T-helper 17 cell (primary cell): ENCODE results near the gene LHFPL2. TPM values are rescaled to one million over a fixed set of nuclear protein-coding genes. Genes with fewer than 3 reads are reported as not detected.
"Not testable (repeated sequence)": the region's sequence is repeated elsewhere in the genome, so short reads cannot be mapped to it uniquely, and the experiment has no call there.

Experiments used
- ATAC-seq: fragments of 150-1000 bp; cut with Tn5 transposase; 2 replicates; pipeline ENCODE4 v1.10.0; 2021; ENCODE audit warnings: mild to moderate bottlenecking, moderate library complexity
- DNase-seq, 3 donors: peaks; one replicate each; pipeline versions ENCODE4 v3.0.0 to v3.0.0-alpha.2; 2020 to 2021
- H3K9me3 ChIP-seq: one replicate; pipeline ENCODE4 v1.7.0; 2013; ENCODE audit warnings: low read length, mild to moderate bottlenecking; ENCODE audit not compliant: control insufficient read depth, poor library complexity, severe bottlenecking
- H3K27ac Mint-ChIP-seq: one replicate; pipeline ENCODE4 v1.8.0; 2022; ENCODE audit warnings: mild to moderate bottlenecking, moderate library complexity, mixed read lengths
- H3K27me3 Mint-ChIP-seq: one replicate; pipeline ENCODE4 v1.8.0; 2022; ENCODE audit warnings: mixed read lengths
- H3K36me3 Mint-ChIP-seq: one replicate; pipeline ENCODE4 v1.8.0; 2022; ENCODE audit warnings: low read depth, mixed read lengths
- H3K4me1 Mint-ChIP-seq: one replicate; pipeline ENCODE4 v1.8.0; 2022; ENCODE audit warnings: mild to moderate bottlenecking, mixed read lengths
- H3K4me3 Mint-ChIP-seq: one replicate; pipeline ENCODE4 v1.8.0; 2022; ENCODE audit warnings: mild to moderate bottlenecking, moderate library complexity, mixed read lengths
- total RNA-seq, 4 donors: library from RNA in 2 of 4; stranded (reverse) in 2 of 4; gene quantifications; one replicate each; pipeline ENCODE4 v1.2.3 and lab custom pipeline; 2022 to 2026

LHFPL2 gene, protein sequence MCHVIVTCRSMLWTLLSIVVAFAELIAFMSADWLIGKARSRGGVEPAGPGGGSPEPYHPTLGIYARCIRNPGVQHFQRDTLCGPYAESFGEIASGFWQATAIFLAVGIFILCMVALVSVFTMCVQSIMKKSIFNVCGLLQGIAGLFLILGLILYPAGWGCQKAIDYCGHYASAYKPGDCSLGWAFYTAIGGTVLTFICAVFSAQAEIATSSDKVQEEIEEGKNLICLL
- total RNA-seq (1 to 10 TPM; 1.3 to 4.3 TPM), total RNA-seq (lab: John Stamatoyannopoulos, UW) (0.15 to 0.70 reads per million in 2 donors)

GRCh38 chr5:78648359-78649210, at the start of gene LHFPL2:
Gene LHFPL2, minus strand, starts transcription at chr5:78648772. Its CDS starts 138,559 bp downstream, at chr5:78510213.
- DNase-seq = no peak
- H3K36me3 Mint-ChIP-seq = peaks cover 3% of the 10 kb centered on the region
- ATAC-seq = peak; percentile 59
- peak within 1 kb of the TSS; percentile 91 for H3K4me3 Mint-ChIP-seq
- no peak within 1 kb of the TSS for H3K27ac Mint-ChIP-seq
- H3K27me3 Mint-ChIP-seq = peaks cover 55% of the 10 kb centered on the region
- no peaks in the 10 kb centered on the region for H3K9me3 ChIP-seq
- H3K4me1 Mint-ChIP-seq = peaks cover 12% of the 10 kb centered on the region

GRCh38 chr5:78696637-78697036, 48.1 kb upstream of the LHFPL2 start:
- H3K4me1 Mint-ChIP-seq = no peaks in the 10 kb centered on the region
- no peak for DNase-seq
- no peaks in the 10 kb centered on the region for H3K9me3 ChIP-seq
- no peak overlapping the region for H3K27ac Mint-ChIP-seq
- ATAC-seq = no peak
- no peak overlapping the region for H3K4me3 Mint-ChIP-seq
- no peaks in the 10 kb centered on the region for H3K36me3 Mint-ChIP-seq
- no peaks in the 10 kb centered on the region for H3K27me3 Mint-ChIP-seq

DNA sequence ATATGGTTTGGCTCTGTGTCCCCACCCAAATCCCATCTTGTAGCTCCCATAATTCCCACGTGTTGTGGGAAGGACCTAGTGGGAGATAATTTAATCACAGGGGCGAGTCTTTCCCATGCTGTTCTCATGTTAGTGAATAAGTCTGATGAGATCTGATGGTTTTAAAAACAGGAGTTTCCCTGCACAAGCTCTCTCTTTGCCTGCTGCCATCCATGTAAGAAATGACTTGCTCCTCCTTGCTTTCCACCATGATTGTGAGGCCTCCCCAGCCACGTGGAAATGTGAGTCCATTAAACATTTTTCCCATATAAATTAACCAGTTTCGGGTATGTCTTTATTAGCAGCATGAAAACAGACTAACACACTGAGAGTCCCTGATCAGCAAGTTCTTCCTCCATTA, 47.5 kb upstream of the LHFPL2 start:
- H3K9me3 ChIP-seq, H3K36me3 Mint-ChIP-seq, H3K27ac Mint-ChIP-seq, H3K4me3 Mint-ChIP-seq, H3K27me3 Mint-ChIP-seq, H3K4me1 Mint-ChIP-seq, DNase-seq, ATAC-seq: not testable (repeated sequence)

DNA sequence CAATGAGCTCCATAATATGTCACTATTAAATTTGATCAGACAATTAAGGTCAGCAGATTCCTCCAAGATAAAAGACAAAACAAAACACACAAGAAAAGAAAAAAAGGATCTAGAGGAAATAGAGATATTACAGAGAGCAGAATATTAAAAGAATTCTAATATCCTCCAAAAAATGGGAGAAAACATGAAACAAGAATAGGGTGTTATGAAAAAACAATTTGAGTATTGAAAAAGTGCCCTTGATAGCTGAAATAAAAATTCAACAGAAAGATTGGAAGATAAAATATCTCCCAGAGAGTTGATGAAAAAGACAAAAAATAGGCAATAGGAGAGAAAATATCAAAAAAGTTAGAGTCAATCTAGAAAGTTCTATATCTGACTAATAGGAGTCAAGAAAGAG, 44.8 kb upstream of the LHFPL2 start:
- Mint-ChIP-seq H3K36me3 (peaks cover 2% of the 10 kb centered on the region), H3K4me3 (no peak overlapping the region), H3K27me3 (peaks cover 8% of the 10 kb centered on the region), H3K4me1 (no peaks in the 10 kb centered on the region), H3K27ac (no peak overlapping the region)
- no peak for ATAC-seq
- no peaks in the 10 kb centered on the region for H3K9me3 ChIP-seq
- no peak for DNase-seq

- no peaks in the 10 kb centered on the region for H3K9me3 ChIP-seq
- Mint-ChIP-seq H3K4me1 (no peaks in the 10 kb centered on the region), H3K27ac (no peak overlapping the region), H3K4me3 (no peak overlapping the region), H3K36me3 (peaks cover 2% of the 10 kb centered on the region), H3K27me3 (peaks cover 8% of the 10 kb centered on the region)
- ATAC-seq = no peak
- no peak for DNase-seq
These were observed 42.8 kb upstream of the LHFPL2 start for GRCh38 chr5:78691084-78691960.

GRCh38 chr5:78690253-78690972, 41.8 kb upstream of the LHFPL2 start:
- no peaks in the 10 kb centered on the region for H3K9me3 ChIP-seq
- DNase-seq (no peak), ATAC-seq (no peak)
- no peaks in the 10 kb centered on the region for H3K4me1 Mint-ChIP-seq
- H3K27me3 Mint-ChIP-seq = peaks cover 8% of the 10 kb centered on the region
- H3K36me3 Mint-ChIP-seq = peaks cover 2% of the 10 kb centered on the region
- H3K27ac Mint-ChIP-seq = no peak overlapping the region
- no peak overlapping the region for H3K4me3 Mint-ChIP-seq

- no peak for ATAC-seq
- no peak for DNase-seq
- H3K4me3 Mint-ChIP-seq = no peak overlapping the region
- H3K27ac Mint-ChIP-seq = no peak overlapping the region
- H3K4me1 Mint-ChIP-seq = no peaks in the 10 kb centered on the region
- peaks cover 8% of the 10 kb centered on the region for H3K27me3 Mint-ChIP-seq
- no peaks in the 10 kb centered on the region for H3K9me3 ChIP-seq
- H3K36me3 Mint-ChIP-seq = peaks cover 2% of the 10 kb centered on the region
These were observed 41.1 kb upstream of the LHFPL2 start for GRCh38 chr5:78689540-78690252.

- ATAC-seq, H3K9me3 ChIP-seq, H3K4me3 Mint-ChIP-seq, H3K36me3 Mint-ChIP-seq, H3K4me1 Mint-ChIP-seq, DNase-seq, H3K27ac Mint-ChIP-seq, H3K27me3 Mint-ChIP-seq: not testable (repeated sequence)
These were observed 38.9 kb upstream of the LHFPL2 start for GRCh38 chr5:78687514-78687913.

- not testable (repeated sequence) for H3K9me3 ChIP-seq, H3K4me3 Mint-ChIP-seq, H3K27me3 Mint-ChIP-seq, H3K36me3 Mint-ChIP-seq, DNase-seq, H3K27ac Mint-ChIP-seq, ATAC-seq, H3K4me1 Mint-ChIP-seq
These were observed 35.3 kb upstream of the LHFPL2 start for GRCh38 chr5:78683905-78684304.

GRCh38 chr5:78679905-78680304, 31.3 kb upstream of the LHFPL2 start:
- no peak for DNase-seq
- no peak for ATAC-seq
- H3K36me3 Mint-ChIP-seq = no peaks in the 10 kb centered on the region
- H3K9me3 ChIP-seq = no peaks in the 10 kb centered on the region
- no peak overlapping the region for H3K27ac Mint-ChIP-seq
- no peak overlapping the region for H3K4me3 Mint-ChIP-seq
- H3K4me1 Mint-ChIP-seq = no peaks in the 10 kb centered on the region
- H3K27me3 Mint-ChIP-seq = peaks cover 9% of the 10 kb centered on the region

DNA sequence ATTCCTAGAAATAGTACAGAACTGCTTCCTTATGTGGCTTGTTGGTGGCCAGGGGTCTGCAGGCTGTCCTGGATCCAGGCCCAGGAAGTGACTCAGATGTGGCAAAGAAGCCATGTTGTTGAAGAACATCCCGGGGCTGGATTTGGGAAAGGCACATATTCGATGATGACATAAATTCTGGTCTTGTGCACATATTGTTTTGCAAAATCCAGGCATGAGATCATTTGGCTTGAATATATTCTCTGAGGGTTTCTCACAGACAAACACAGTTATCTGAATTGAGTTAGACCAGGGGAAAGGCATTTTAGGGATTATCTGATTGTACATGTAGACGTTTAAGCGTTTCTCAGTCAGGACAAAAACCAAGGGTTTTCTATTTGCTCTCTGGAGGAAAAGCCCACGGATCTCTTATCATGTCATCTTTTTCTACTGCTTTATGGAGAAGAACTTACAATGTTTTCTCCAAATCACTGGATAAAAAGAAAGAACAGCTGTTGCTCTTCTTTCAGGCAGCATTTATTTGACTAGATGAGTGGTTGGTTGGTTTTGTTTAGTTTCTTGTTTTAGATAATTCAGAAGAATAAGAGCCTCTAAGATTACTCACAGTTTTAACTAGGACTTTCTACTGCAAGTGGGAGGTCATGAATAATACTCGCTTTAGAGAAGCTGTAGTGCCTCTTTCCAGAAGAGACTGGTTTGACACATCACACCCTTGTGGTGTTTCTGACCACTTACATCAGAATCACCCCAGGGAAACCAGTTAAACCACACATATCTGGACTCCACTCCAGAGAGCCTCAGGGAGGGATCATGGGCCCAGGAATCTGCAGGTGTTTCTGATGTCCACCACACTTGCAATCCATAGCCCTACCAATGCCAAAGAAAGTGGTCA, 29.5 kb upstream of the LHFPL2 start:
- DNase-seq = no peak
- peaks cover 13% of the 10 kb centered on the region for H3K27me3 Mint-ChIP-seq
- H3K36me3 Mint-ChIP-seq = no peaks in the 10 kb centered on the region

More for the DNA sequence above, 29.5 kb upstream of the LHFPL2 start:
- Mint-ChIP-seq H3K27ac (no peak overlapping the region), H3K4me1 (no peaks in the 10 kb centered on the region), H3K4me3 (no peak overlapping the region)
- H3K9me3 ChIP-seq = no peaks in the 10 kb centered on the region
- ATAC-seq = no peak
